ENCODE data around the gene HSPB2. TPM values are rescaled to one million over a fixed set of nuclear protein-coding genes. Genes with fewer than 3 reads are reported as not detected.

Gene HSPB2
- total RNA-seq, 1 donor from 2014 or later = 0.21 TPM

GRCh38 chr11:111886844-111887243, 25.7 kb upstream of the HSPB2 start:
- Histone ChIP-seq H3K4me3 (ENCODE audit: low read depth, low read length) (no peak overlapping the region), H3K36me3 (ENCODE audit: control insufficient read depth, insufficient read depth, low read length) (no peaks in the 10 kb centered on the region), H3K27me3 (ENCODE audit: control insufficient read depth, insufficient read depth, low read length) (no peaks in the 10 kb centered on the region)
- no peak for TF ChIP-seq CTCF (IDR thresholded peaks at IDR 0.05; ENCODE audit: insufficient read depth, low read length, poor library complexity, severe bottlenecking)
- no peak for DNase-seq (ENCODE audit: low read depth)

- H3K27me3 ChIP-seq (ENCODE audit: control insufficient read depth, insufficient read depth, low read length) = no peaks in the 10 kb centered on the region
- DNase-seq (ENCODE audit: low read depth) = no peak
- H3K4me3 ChIP-seq (ENCODE audit: low read depth, low read length) = no peak overlapping the region
- no peak for TF ChIP-seq CTCF (IDR thresholded peaks at IDR 0.05; ENCODE audit: insufficient read depth, low read length, poor library complexity, severe bottlenecking)
- H3K36me3 ChIP-seq (ENCODE audit: control insufficient read depth, insufficient read depth, low read length) = no peaks in the 10 kb centered on the region
These were observed 7.1 kb upstream of the HSPB2 start for GRCh38 chr11:111905411-111905810.

- H3K4me3 ChIP-seq (ENCODE audit: low read depth, low read length) = no peak overlapping the region
These were observed 5.9 kb upstream of the HSPB2 start for GRCh38 chr11:111906680-111907079.

DNA sequence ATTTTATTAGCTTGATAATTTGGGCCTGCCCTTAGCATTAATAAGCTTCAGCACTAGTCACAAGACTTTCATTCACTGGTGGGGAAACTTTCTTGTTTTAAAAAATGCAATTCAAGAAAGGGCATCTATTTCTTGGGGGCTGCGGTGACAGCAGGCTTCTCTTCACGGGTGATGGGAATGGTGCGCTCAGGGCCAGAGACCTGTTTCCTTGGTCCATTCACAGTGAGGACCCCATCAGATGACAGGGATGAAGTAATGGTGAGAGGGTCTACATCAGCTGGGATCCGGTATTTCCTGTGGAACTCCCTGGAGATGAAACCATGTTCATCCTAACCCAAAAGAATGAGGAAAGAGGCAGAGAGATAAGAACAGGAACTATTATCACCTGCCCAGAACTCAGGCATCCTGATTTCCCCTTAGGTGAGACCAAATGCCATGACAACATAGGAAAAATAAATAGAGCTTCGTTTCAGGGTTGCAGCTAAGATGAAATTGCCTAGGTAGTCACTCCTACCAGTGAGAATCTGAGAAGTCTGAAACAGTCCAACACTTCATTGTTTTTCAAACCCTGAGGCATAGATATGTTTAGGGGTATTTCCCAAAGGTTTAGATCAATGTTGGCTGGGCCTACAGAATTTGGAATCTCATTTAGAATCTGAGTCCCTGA, 3.8 kb upstream of the HSPB2 start:
- no peak for DNase-seq (ENCODE audit: low read depth)

More at GRCh38 chr11:111906680-111907079, 5.9 kb upstream of the HSPB2 start:
- no peaks in the 10 kb centered on the region for H3K36me3 ChIP-seq (ENCODE audit: control insufficient read depth, insufficient read depth, low read length)
- no peak for DNase-seq (ENCODE audit: low read depth)
- no peaks in the 10 kb centered on the region for H3K27me3 ChIP-seq (ENCODE audit: control insufficient read depth, insufficient read depth, low read length)
- TF ChIP-seq CTCF (IDR thresholded peaks at IDR 0.05; ENCODE audit: insufficient read depth, low read length, poor library complexity, severe bottlenecking) = no peak

GRCh38 chr11:111909378-111909777, 3.2 kb upstream of the HSPB2 start:
- no peaks in the 10 kb centered on the region for H3K27me3 ChIP-seq (ENCODE audit: control insufficient read depth, insufficient read depth, low read length)
- no peak for DNase-seq (ENCODE audit: low read depth)
- TF ChIP-seq CTCF (IDR thresholded peaks at IDR 0.05; ENCODE audit: insufficient read depth, low read length, poor library complexity, severe bottlenecking) = no peak
- no peak overlapping the region for H3K4me3 ChIP-seq (ENCODE audit: low read depth, low read length)
- H3K36me3 ChIP-seq (ENCODE audit: control insufficient read depth, insufficient read depth, low read length) = no peaks in the 10 kb centered on the region

More for the DNA sequence above, 3.8 kb upstream of the HSPB2 start:
- H3K36me3 ChIP-seq (ENCODE audit: control insufficient read depth, insufficient read depth, low read length) = no peaks in the 10 kb centered on the region
- H3K4me3 ChIP-seq (ENCODE audit: low read depth, low read length) = no peak overlapping the region
- no peaks in the 10 kb centered on the region for H3K27me3 ChIP-seq (ENCODE audit: control insufficient read depth, insufficient read depth, low read length)
- no peak for TF ChIP-seq CTCF (IDR thresholded peaks at IDR 0.05; ENCODE audit: insufficient read depth, low read length, poor library complexity, severe bottlenecking)
